GDM1 (cell line): ENCODE results near the gene SHROOM2.

Experiments used
- DNase-seq: peaks from one replicate; lab custom pipeline; 2025; lab: John Stamatoyannopoulos, UW

The SHROOM2 gene

GRCh38 chrX:9864011-9864410, 77.8 kb downstream of the SHROOM2 start:
- DNase-seq: no peak

- no peak for DNase-seq
These were observed 79.7 kb downstream of the SHROOM2 start for GRCh38 chrX:9865804-9866472.

GRCh38 chrX:9866633-9867032, 80.4 kb downstream of the SHROOM2 start:
- no peak for DNase-seq

GRCh38 chrX:9867226-9867625, 81.0 kb downstream of the SHROOM2 start:
- no peak for DNase-seq

- DNase-seq: no peak
These were observed 81.5 kb downstream of the SHROOM2 start for GRCh38 chrX:9867753-9868152.

- DNase-seq: no peak
These were observed 85.6 kb downstream of the SHROOM2 start for GRCh38 chrX:9871701-9872268.

GRCh38 chrX:9873360-9873759, 87.1 kb downstream of the SHROOM2 start:
- no peak for DNase-seq

- no peak for DNase-seq
These were observed 87.7 kb downstream of the SHROOM2 start for GRCh38 chrX:9873952-9874351.

GRCh38 chrX:9874483-9874882, 88.3 kb downstream of the SHROOM2 start:
- DNase-seq: no peak

GRCh38 chrX:9875801-9876200, 89.6 kb downstream of the SHROOM2 start:
- DNase-seq: no peak

GRCh38 chrX:9876201-9876600, 90.0 kb downstream of the SHROOM2 start:
- DNase-seq: no peak

- no peak for DNase-seq
These were observed 92.1 kb downstream of the SHROOM2 start for GRCh38 chrX:9878146-9878820.

- no peak for DNase-seq
These were observed 94.0 kb downstream of the SHROOM2 start for GRCh38 chrX:9880237-9880636.

GRCh38 chrX:9880870-9881269, 94.6 kb downstream of the SHROOM2 start:
- no peak for DNase-seq

- no peak for DNase-seq
These were observed 96.6 kb downstream of the SHROOM2 start for GRCh38 chrX:9882669-9883446.

GRCh38 chrX:9884031-9884779, 98.0 kb downstream of the SHROOM2 start:
- DNase-seq: no peak

- peak; percentile 25 for DNase-seq
These were observed 98.9 kb downstream of the SHROOM2 start for GRCh38 chrX:9885150-9885549.

GRCh38 chrX:9887659-9888297, 101.5 kb downstream of the SHROOM2 start:
- no peak for DNase-seq

GRCh38 chrX:9888953-9889470, 102.8 kb downstream of the SHROOM2 start:
- DNase-seq: no peak

GRCh38 chrX:9890681-9891091, 104.5 kb downstream of the SHROOM2 start:
- no peak for DNase-seq

- DNase-seq: no peak
These were observed 109.1 kb downstream of the SHROOM2 start for GRCh38 chrX:9895225-9895912.
